Duodenal mucosa (tissue), 2 donors: ENCODE data around the gene SETMAR.

Experiments
- H3K27ac ChIP-seq: one replicate; pipeline ENCODE4 v1.7.0; 2013; ENCODE audit warnings: low read depth, low read length
- H3K27me3 ChIP-seq, 2 donors: one replicate each; pipeline ENCODE4 v1.7.0; 2013; ENCODE audit warnings: low read length in 2 of 2, control low read depth in 1 of 2; ENCODE audit not compliant: insufficient read depth in 2 of 2, control insufficient read depth in 1 of 2
- H3K36me3 ChIP-seq, 2 donors: one replicate each; pipeline ENCODE4 v1.7.0; 2013; ENCODE audit warnings: low read length in 2 of 2, control low read depth in 1 of 2; ENCODE audit not compliant: insufficient read depth in 2 of 2, control insufficient read depth in 1 of 2
- H3K4me1 ChIP-seq, 2 donors: one replicate each; pipeline ENCODE4 v1.7.0; 2013; ENCODE audit warnings: low read length in 2 of 2, control low read depth in 1 of 2; ENCODE audit not compliant: insufficient read depth in 2 of 2, control insufficient read depth in 1 of 2
- H3K4me3 ChIP-seq, 2 donors: one replicate each; pipeline ENCODE4 v1.7.0; 2013; ENCODE audit warnings: low read length in 2 of 2, low read depth in 1 of 2
- H3K9ac ChIP-seq, 2 donors: one replicate each; pipeline ENCODE4 v1.7.0; 2013; ENCODE audit warnings: low read length in 2 of 2, low read depth in 1 of 2
- H3K9me3 ChIP-seq, 2 donors: one replicate each; pipeline ENCODE4 v1.7.0; 2013; ENCODE audit warnings: low read length in 2 of 2, control low read depth in 1 of 2; ENCODE audit not compliant: control insufficient read depth in 1 of 2

The SETMAR gene

DNA sequence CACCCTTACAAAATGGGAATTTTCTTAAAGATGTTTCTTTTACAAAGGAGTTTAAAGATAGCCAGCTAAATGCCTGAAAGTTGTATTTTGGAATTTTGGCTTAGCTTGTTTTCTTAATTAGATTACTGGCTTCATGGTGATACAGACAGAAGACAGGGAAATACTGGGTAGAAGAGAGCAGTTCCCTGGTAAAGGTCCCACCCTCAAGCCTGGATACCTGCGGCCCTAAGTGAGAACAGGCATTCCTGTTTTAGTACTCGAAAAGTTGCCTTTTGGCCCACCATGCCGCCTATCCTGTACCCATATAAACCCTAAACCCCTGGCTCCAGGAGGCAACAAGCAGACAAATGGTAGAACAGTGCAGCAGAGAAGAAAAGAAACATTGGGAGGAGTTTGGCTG, 29.4 kb downstream of the SETMAR start:
- Histone ChIP-seq H3K27ac (no peak overlapping the region), H3K4me3 (no peak overlapping the region), H3K9ac (no peak overlapping the region), H3K9me3 (no peaks in the 10 kb centered on the region), H3K36me3 (no peaks in the 10 kb centered on the region), H3K4me1 (no peaks in the 10 kb centered on the region), H3K27me3 (no peaks in the 10 kb centered on the region)

- no peak overlapping the region for H3K9ac ChIP-seq
- no peak overlapping the region for H3K4me3 ChIP-seq
- H3K4me1 ChIP-seq: no peaks in the 10 kb centered on the region
Measured at GRCh38 chr3:4332991-4333390, 29.8 kb downstream of the SETMAR start.

DNA sequence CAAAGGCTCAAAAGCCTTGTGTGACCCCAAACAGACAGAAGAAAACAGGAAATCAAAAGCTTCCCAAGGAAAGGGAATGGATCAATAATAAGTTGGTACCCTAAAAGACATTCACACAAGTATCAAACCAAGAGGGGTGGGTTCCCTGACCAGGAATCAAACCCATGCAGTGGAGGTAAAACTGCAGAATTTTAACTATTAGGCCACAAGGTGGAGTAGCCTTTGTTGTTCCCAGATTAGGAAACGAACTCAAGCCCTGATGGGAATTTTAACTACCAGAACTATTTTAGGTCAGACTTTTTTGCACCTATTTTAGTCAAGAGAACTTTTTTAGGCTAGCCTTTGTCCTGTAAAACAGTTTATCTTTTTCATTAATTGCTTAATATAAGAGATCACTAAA, 31.4 kb downstream of the SETMAR start:
- Histone ChIP-seq H3K27me3 (no peaks in the 10 kb centered on the region), H3K27ac (no peak overlapping the region), H3K9me3 (no peaks in the 10 kb centered on the region), H3K4me3 (no peak overlapping the region), H3K4me1 (no peaks in the 10 kb centered on the region), H3K36me3 (no peaks in the 10 kb centered on the region), H3K9ac (no peak overlapping the region)

More at GRCh38 chr3:4332991-4333390, 29.8 kb downstream of the SETMAR start:
- H3K27ac ChIP-seq: no peak overlapping the region
- no peaks in the 10 kb centered on the region for H3K9me3 ChIP-seq
- no peaks in the 10 kb centered on the region for H3K36me3 ChIP-seq
- no peaks in the 10 kb centered on the region for H3K27me3 ChIP-seq

DNA sequence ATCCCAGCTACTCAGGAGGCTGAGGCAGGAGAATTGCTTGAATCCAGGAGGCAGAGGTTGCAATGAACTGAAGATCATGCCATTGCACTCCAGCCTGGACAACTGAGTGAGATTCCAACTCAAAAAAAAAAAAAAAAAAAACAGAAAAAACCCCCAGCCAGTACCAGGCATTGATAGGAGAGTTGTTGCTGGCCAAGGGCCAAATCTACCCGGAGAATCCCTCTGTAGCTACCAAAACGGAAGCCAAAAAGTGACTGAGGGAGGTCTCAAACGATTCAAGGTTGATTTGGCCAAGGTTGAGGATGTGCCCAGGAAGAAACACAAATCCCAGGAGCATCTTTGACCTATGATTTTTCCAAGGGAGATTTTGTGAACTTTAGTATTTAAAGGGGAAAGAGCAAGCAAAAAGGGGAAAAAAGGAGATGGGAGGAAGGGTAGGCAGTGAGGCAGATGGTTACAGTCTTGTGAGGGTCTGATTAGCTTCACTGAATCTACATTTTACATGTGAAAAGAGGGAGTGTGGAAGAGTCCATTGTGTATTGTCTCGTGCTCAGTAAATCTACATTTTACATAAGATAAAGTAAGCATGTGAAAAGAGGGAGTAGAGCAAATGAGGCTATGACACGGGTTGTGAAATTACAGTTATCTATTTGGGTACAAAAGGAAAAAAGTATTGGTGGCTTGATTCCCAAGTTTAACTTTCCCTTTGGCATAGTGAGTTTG, 32.8 kb downstream of the SETMAR start:
- no peak overlapping the region for H3K4me3 ChIP-seq
- H3K4me1 ChIP-seq: no peaks in the 10 kb centered on the region
- no peaks in the 10 kb centered on the region for H3K36me3 ChIP-seq
- H3K9me3 ChIP-seq: no peaks in the 10 kb centered on the region
- no peak overlapping the region for H3K27ac ChIP-seq
- no peak overlapping the region for H3K9ac ChIP-seq
- no peaks in the 10 kb centered on the region for H3K27me3 ChIP-seq

- H3K27me3 ChIP-seq: no peaks in the 10 kb centered on the region
- no peaks in the 10 kb centered on the region for H3K4me1 ChIP-seq
- H3K4me3 ChIP-seq: no peak overlapping the region
- no peaks in the 10 kb centered on the region for H3K9me3 ChIP-seq
- no peak overlapping the region for H3K9ac ChIP-seq
- no peak overlapping the region for H3K27ac ChIP-seq
- H3K36me3 ChIP-seq: no peaks in the 10 kb centered on the region
Measured at GRCh38 chr3:4336850-4337546, 33.8 kb downstream of the SETMAR start.

GRCh38 chr3:4338751-4339150, 35.6 kb downstream of the SETMAR start:
- Histone ChIP-seq H3K4me1 (no peaks in the 10 kb centered on the region), H3K27me3 (no peaks in the 10 kb centered on the region), H3K36me3 (no peaks in the 10 kb centered on the region), H3K4me3 (no peak overlapping the region), H3K9me3 (no peaks in the 10 kb centered on the region), H3K9ac (no peak overlapping the region), H3K27ac (no peak overlapping the region)

DNA sequence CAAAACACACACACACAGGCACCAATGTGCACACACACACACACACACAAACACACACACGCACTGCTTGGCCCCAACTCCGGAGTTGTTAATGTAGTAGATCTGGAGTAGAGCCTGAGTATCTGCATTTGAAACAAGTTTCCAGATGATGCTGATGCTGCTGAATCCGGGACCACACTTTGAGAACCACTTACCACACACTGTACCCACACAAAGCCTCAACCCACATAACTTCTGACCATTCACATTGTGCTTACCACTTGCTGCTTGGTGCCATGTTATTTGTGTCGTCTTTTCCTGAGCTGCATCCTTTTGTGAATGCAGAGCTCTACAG, 36.9 kb downstream of the SETMAR start:
- Histone ChIP-seq H3K27me3 (no peaks in the 10 kb centered on the region), H3K9ac (no peak overlapping the region), H3K9me3 (no peaks in the 10 kb centered on the region), H3K4me3 (no peak overlapping the region), H3K36me3 (no peaks in the 10 kb centered on the region), H3K4me1 (no peaks in the 10 kb centered on the region), H3K27ac (no peak overlapping the region)

DNA sequence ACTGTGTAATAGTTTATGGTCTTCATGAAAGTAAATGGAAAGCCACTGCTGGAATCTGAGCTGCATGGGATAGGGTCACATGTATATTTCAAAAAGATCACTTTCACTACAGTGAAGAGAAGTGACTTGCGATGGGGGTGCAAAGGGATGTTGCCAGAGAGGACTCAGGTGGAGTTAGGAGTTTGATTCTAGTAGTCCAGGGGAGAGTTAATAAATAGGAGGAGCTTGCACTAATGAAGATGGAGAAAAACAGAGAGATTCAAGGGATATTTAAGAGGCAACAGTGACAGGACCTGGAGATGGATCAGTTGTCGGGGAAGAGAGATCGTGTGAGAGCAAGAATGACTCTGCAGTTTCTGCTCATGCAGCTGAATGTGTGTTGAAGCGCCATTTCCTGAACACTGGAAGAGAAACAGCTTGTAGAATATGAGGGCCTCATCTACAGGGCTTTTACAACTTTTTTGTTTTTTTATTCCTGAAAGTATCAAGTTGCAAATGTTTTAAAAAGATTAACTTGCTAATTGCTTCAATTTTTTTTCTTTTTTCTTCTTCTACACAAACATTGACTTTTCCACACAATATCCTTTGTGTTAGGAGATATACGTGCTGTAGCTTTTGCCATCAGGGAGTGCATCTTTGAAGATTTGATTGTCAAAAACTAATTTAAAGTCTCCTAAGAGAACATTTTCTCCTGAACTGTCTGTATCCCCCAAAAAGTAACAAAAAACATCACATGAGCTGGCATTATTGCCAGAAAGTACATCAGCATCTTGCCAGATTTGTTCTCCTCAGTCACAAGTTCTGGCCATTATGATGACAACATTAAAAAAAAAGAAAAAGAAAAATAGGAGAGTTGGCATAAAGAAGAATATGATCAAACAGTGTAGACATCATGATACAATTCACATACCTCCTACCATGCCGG, 37.5 kb downstream of the SETMAR start:
- Histone ChIP-seq H3K36me3 (no peaks in the 10 kb centered on the region), H3K4me3 (no peak overlapping the region), H3K27me3 (no peaks in the 10 kb centered on the region), H3K4me1 (no peaks in the 10 kb centered on the region), H3K9ac (no peak overlapping the region), H3K27ac (no peak overlapping the region), H3K9me3 (no peaks in the 10 kb centered on the region)

- Histone ChIP-seq H3K27me3 (no peaks in the 10 kb centered on the region), H3K9me3 (no peaks in the 10 kb centered on the region), H3K4me3 (no peak overlapping the region), H3K4me1 (no peaks in the 10 kb centered on the region), H3K9ac (no peak overlapping the region), H3K27ac (no peak overlapping the region), H3K36me3 (no peaks in the 10 kb centered on the region)
Measured at GRCh38 chr3:4341336-4341675, 38.1 kb downstream of the SETMAR start.

DNA sequence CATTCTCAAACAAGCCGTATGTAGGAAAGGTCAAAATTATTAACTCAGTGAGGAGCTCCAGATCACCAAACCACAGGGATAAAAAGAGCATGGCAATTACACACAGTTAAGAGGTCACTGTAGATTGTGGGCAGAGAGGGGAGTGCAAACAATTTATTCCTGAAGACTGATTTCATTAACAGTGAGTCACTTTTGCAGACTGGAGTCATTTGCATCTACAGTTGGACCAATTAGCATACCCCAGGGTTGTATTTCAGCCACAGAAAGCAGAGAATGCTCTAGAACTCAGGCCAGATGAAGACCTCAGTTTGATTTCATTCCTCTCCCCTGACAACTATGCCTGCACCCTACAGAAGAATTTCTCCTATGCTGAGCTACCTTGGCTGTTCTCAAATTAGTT, 40.1 kb downstream of the SETMAR start:
- no peak overlapping the region for H3K4me3 ChIP-seq
- H3K27ac ChIP-seq: no peak overlapping the region
- H3K9ac ChIP-seq: no peak overlapping the region
- H3K4me1 ChIP-seq: no peaks in the 10 kb centered on the region
- no peaks in the 10 kb centered on the region for H3K27me3 ChIP-seq
- H3K9me3 ChIP-seq: no peaks in the 10 kb centered on the region
- H3K36me3 ChIP-seq: no peaks in the 10 kb centered on the region
